ENCODE measurements around the gene TMEM213. TPM values are rescaled to one million over a fixed set of nuclear protein-coding genes. Genes with fewer than 3 reads are reported as not detected.

The TMEM213 gene
- total and polyA plus RNA-seq, 2 of the 8 experiments (the other 6 are each of a cell fraction or from before 2014, with no cell fraction given): 0.21 to 0.67 TPM

- Histone ChIP-seq H2AK5ac (ENCODE audit: low read depth, low read length) (no peak overlapping the region), H2AFZ (ENCODE audit: low read length) (peak overlapping the region; percentile 64), H3K4me3 (ENCODE audit: extremely low read depth in 1 of 4, insufficient read depth in 2 of 4, low read depth in 3 of 4, low read length in 4 of 4) (no peak overlapping the region), H3K56ac (replicated peaks; ENCODE audit: insufficient read length, low read depth, low read length) (no peak overlapping the region), H3K27me3 (replicated peaks in 1 of 4; ENCODE audit: control insufficient read depth in 3 of 4, extremely low read depth in 1 of 4, insufficient read depth in 3 of 4, low read length in 3 of 4) (no peaks in the 10 kb centered on the region), H3K4me2 (ENCODE audit: insufficient read depth in 1 of 2, low read depth in 2 of 2, low read length in 2 of 2) (peak overlapping the region; percentile 6 to 36; a peak in 1 of 4 replicates), H3K79me1 (ENCODE audit: low read depth, low read length) (no peaks in the 10 kb centered on the region), H4K5ac (ENCODE audit: insufficient read length, low read depth, low read length) (no peak overlapping the region), H3K14ac (ENCODE audit: insufficient read length) (no peak overlapping the region), H4K91ac (replicated peaks; ENCODE audit: insufficient read length, low read length) (peak overlapping the region; percentile 22), H3K4ac (replicated peaks; ENCODE audit: insufficient read length, low read depth, low read length) (no peak overlapping the region), H3K79me2 (ENCODE audit: control insufficient read depth in 1 of 2, insufficient read depth in 2 of 2, low read length in 2 of 2) (no peaks in the 10 kb centered on the region), H4K20me1 (replicated peaks in 1 of 2; ENCODE audit: control insufficient read depth in 1 of 2, insufficient read depth in 2 of 2, low read length in 2 of 2) (no peaks in the 10 kb centered on the region), H2BK120ac (replicated peaks; ENCODE audit: low read depth, low read length) (no peak overlapping the region), H3K9ac (replicated peaks in 1 of 4; ENCODE audit: extremely low read depth in 1 of 4, low read depth in 3 of 4, low read length in 3 of 4) (no peak overlapping the region), H2BK12ac (ENCODE audit: low read depth, low read length) (no peak overlapping the region), H3K23me2 (ENCODE audit: low read depth, low read length) (0 out of 2 replicates have a peak, but pooled peaks cover 3% of the 10 kb centered on the region), H2BK20ac (ENCODE audit: low read length) (no peak overlapping the region), H4K8ac (ENCODE audit: extremely low read depth, insufficient read depth, low read length) (no peak overlapping the region), H3K27ac (ENCODE audit: low read depth, low read length) (no peak overlapping the region), H3K18ac (ENCODE audit: extremely low read depth, low read length) (peak overlapping the region; percentile 48; the same call in 1 of the 2 replicates), H3K9me3 (ENCODE audit: insufficient read depth in 2 of 2, low read depth in 1 of 2, low read length in 1 of 2) (no peaks in the 10 kb centered on the region), H3K36me3 (ENCODE audit: control insufficient read depth in 2 of 4, insufficient read depth in 4 of 4, low read length in 3 of 4) (no peaks in the 10 kb centered on the region), H3K4me1 (replicated peaks in 1 of 4; ENCODE audit: control insufficient read depth in 3 of 4, insufficient read depth in 4 of 4, low read length in 3 of 4) (peaks cover 7 to 24% (median 11%) of the 10 kb centered on the region in 4 experiments), H2BK15ac (ENCODE audit: low read length) (no peak overlapping the region; the same call in 1 of the 2 replicates), H2BK5ac (ENCODE audit: low read depth, low read length) (no peak overlapping the region), H3K23ac (ENCODE audit: insufficient read length) (no peak overlapping the region)
- DNase-seq (ENCODE audit: low read depth in 1 of 2, low spot score in 2 of 2) (no peak), FAIRE-seq (no peak)
- ChIA-PET CTCF (ENCODE audit: partially characterized antibody) (interaction anchor here (1.0 to 4.4 kb wide), 4 partner anchors 17 to 130 kb away, joined by 3 to 20 read pairs (median 4); no protein-coding TSS in a partner anchor), POLR2A (ENCODE audit: partially characterized antibody) (interaction anchor here (1.0 kb wide), 1 partner anchor 296 kb away, joined by 3 read pairs; the partner anchor contains the start of gene TRIM24)
- WGBS, 2 experiments (ENCODE audit: extremely low coverage in 1 of 2, insufficient coverage in 1 of 2, insufficient read length in 1 of 2, insufficient replicate concordance in 2 of 2, low coverage in 1 of 2, low lambda C conversion rate in 2 of 2, missing lambda C conversion rate in 1 of 2): 70% methylated on average over 10 of the region's 10 CpGs; no CpG with 5 or more reads in 1 of the 2 experiments
- TF ChIP-seq EGR1 (IDR thresholded peaks at IDR 0.05; ENCODE audit: borderline replicate concordance, low read depth, low read length) (no peak), TBP (IDR thresholded peaks at IDR 0.05; ENCODE audit: low read depth, low read length) (no peak), SP1 (IDR thresholded peaks at IDR 0.05; ENCODE audit: low read depth, low read length) (peak; percentile 53; the same call in 1 of the 2 replicates), SUZ12 (IDR thresholded peaks at IDR 0.05; ENCODE audit: low read length) (no peak), TEAD4 (IDR thresholded peaks at IDR 0.05; ENCODE audit: low read depth, low read length) (peak; percentile 83), EP300 (IDR thresholded peaks at IDR 0.05; ENCODE audit: borderline replicate concordance in 1 of 2, low read depth in 2 of 2, low read length in 2 of 2) (no peak), NANOG (IDR thresholded peaks at IDR 0.05; ENCODE audit: insufficient read depth, low read depth, low read length, poor library complexity, severe bottlenecking) (no peak), MAX (IDR thresholded peaks at IDR 0.05) (peak; percentile 64; the same call in 1 of the 2 replicates), ASH2L (IDR thresholded peaks at IDR 0.05; ENCODE audit: low read length) (peak; percentile 45), KDM5A (IDR thresholded peaks at IDR 0.05; ENCODE audit: low read length) (no peak), E2F6 (IDR thresholded peaks at IDR 0.05) (peak; percentile 43; the same call in 1 of the 2 replicates), SP4 (IDR thresholded peaks at IDR 0.05; ENCODE audit: low read length) (no peak), CTBP2 (IDR thresholded peaks at IDR 0.05; ENCODE audit: borderline replicate concordance, insufficient read depth, insufficient read length, low read length) (no peak)
These were observed 42.5 kb upstream of the TMEM213 start for GRCh38 chr7:138755331-138755747.

Data from H1 (cell line).